ENCODE data around the gene PIK3CD. TPM values are rescaled to one million over a fixed set of nuclear protein-coding genes. Genes with fewer than 3 reads are reported as not detected.
"Not testable (repeated sequence)": the region's sequence is repeated elsewhere in the genome, so short reads cannot be mapped to it uniquely, and the experiment has no call there.

The PIK3CD gene
- total RNA-seq, 2 experiments from 2014 or later: 13.6 to 37.1 TPM

DNA sequence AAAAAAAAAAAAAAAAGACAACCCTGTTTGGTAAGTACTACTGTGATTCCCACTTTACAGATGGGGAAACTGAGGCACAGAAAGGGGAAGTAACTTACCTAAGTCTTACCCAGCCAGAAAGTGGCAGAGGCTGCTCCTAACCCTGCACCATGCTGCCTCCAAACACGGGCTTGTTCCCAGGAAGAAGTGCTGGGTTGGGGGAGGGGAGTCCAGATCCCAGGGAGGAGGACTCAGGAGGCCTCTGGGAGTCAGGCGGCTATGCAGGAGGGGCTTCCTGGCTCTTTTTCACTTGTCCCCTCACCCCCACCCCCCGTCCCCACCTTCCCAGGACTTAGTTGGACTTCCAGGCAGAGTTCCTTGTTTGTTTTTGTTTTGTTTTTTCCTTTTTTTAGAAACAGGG lies 23.9 kb downstream of the PIK3CD start:
- CTCF ChIA-PET (ENCODE audit: unreplicated experiment): no interaction called here

DNA sequence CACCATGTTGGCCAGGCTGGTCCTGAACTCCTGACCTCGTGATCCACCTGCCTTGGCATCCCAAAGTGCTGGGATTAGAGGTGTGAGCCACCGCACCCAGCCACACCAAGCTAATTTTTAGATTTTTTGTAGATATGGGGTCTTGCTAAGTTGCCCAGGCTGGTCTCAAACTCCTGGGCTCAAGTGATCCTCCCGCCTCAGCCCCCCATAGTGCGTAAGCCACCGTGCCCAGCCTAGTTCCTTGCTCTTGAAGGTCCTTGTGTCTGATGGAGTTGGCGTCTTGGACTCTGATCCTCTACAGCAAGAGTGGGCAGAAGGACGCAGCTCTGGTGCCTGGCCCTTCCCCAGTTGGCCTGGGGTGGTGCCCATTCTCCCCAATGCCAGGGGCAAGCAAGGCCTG lies 24.6 kb downstream of the PIK3CD start:
- CTCF ChIA-PET (ENCODE audit: unreplicated experiment); intact Hi-C loops (cut with micrococcal nuclease; ENCODE audit: unreplicated experiment): not testable (repeated sequence)

More for the DNA sequence above, 23.9 kb downstream of the PIK3CD start:
- no peak overlapping the region for H3K4me2 ChIP-seq (ENCODE audit: low read length)
- TF ChIP-seq EZH2phosphoT487 (IDR thresholded peaks at IDR 0.05; ENCODE audit: borderline replicate concordance, low read depth, low read length): no peak
- TF ChIP-seq, protein P1, sequence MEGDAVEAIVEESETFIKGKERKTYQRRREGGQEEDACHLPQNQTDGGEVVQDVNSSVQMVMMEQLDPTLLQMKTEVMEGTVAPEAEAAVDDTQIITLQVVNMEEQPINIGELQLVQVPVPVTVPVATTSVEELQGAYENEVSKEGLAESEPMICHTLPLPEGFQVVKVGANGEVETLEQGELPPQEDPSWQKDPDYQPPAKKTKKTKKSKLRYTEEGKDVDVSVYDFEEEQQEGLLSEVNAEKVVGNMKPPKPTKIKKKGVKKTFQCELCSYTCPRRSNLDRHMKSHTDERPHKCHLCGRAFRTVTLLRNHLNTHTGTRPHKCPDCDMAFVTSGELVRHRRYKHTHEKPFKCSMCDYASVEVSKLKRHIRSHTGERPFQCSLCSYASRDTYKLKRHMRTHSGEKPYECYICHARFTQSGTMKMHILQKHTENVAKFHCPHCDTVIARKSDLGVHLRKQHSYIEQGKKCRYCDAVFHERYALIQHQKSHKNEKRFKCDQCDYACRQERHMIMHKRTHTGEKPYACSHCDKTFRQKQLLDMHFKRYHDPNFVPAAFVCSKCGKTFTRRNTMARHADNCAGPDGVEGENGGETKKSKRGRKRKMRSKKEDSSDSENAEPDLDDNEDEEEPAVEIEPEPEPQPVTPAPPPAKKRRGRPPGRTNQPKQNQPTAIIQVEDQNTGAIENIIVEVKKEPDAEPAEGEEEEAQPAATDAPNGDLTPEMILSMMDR (conservative IDR thresholded peaks at IDR 0.05; ENCODE audit: low read length): no peak
- H3K79me2 ChIP-seq (ENCODE audit: insufficient read depth, low read depth, low read length): no peaks in the 10 kb centered on the region
- H2AFZ ChIP-seq (ENCODE audit: low read length): no peak overlapping the region
- no peak overlapping the region for H3K4me3 ChIP-seq (ENCODE audit: low read depth, low read length, poor library complexity, severe bottlenecking)
- no peaks in the 10 kb centered on the region for H3K9me3 ChIP-seq (ENCODE audit: low read length)
- no peaks in the 10 kb centered on the region for H3K36me3 ChIP-seq (ENCODE audit: insufficient read depth, low read length)
- no TSS peak for BruUV-seq (replicated peaks)
- no peak for DNase-seq (ENCODE audit: low spot score)
- no peak overlapping the region for H3K27ac ChIP-seq (ENCODE audit: low read depth, low read length, poor library complexity, severe bottlenecking)
- intact Hi-C loops (cut with micrococcal nuclease; ENCODE audit: unreplicated experiment): no loop called here
- H3K4me1 ChIP-seq (ENCODE audit: insufficient read depth, low read length, poor library complexity, severe bottlenecking): peaks cover under 1% of the 10 kb centered on the region
- POLR2A ChIA-PET: no interaction called here
- no peaks in the 10 kb centered on the region for H4K20me1 ChIP-seq (ENCODE audit: insufficient read depth, low read length)
- no peaks in the 10 kb centered on the region for H3K9me2 ChIP-seq (ENCODE audit: insufficient read depth, low read length)

DNA sequence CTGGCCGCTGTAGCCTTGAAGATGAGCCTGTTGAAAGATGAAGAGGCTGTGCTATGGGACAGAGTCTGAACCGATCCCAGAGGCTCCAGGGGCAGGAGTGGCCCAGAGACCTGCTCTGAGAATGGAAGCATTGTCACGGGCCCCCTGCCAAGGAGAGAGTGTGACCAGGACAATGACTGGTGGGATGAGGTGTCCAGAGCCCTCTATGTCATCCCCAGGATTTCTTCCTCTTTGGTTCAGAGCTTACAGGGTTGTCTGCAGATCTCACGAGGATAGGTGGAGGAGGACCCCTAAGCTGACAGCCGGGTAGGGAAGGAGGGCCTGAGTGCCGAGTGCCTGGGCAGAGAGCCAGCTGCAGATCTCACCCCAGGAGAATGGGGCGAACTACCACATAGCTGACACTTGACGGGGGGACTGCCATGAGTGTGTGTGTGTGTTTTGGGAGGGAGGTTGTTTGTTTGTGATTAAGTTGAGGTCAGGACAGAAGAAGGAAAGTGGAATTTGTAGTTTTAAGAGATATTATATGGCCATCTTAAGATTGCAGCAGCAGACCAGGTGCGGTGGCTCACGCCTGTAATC lies 25.4 kb downstream of the PIK3CD start:
- Histone ChIP-seq H3K9me2 (ENCODE audit: insufficient read depth, low read length) (no peaks in the 10 kb centered on the region), H3K9me3 (ENCODE audit: low read length) (no peaks in the 10 kb centered on the region), H2AFZ (ENCODE audit: low read length) (no peak overlapping the region), H3K27ac (ENCODE audit: low read depth, low read length, poor library complexity, severe bottlenecking) (no peak overlapping the region), H4K20me1 (ENCODE audit: insufficient read depth, low read length) (no peaks in the 10 kb centered on the region), H3K36me3 (ENCODE audit: insufficient read depth, low read length) (no peaks in the 10 kb centered on the region), H3K4me2 (ENCODE audit: low read length) (no peak overlapping the region), H3K79me2 (ENCODE audit: insufficient read depth, low read depth, low read length) (no peaks in the 10 kb centered on the region), H3K4me3 (ENCODE audit: low read depth, low read length, poor library complexity, severe bottlenecking) (no peak overlapping the region), H3K4me1 (ENCODE audit: insufficient read depth, low read length, poor library complexity, severe bottlenecking) (peaks cover 16% of the 10 kb centered on the region)
- ChIA-PET CTCF (ENCODE audit: unreplicated experiment) (no interaction called here), POLR2A (no interaction called here)
- intact Hi-C loops (cut with micrococcal nuclease; ENCODE audit: unreplicated experiment): no loop called here
- TF ChIP-seq EZH2phosphoT487 (IDR thresholded peaks at IDR 0.05; ENCODE audit: borderline replicate concordance, low read depth, low read length): no peak
- TF ChIP-seq, protein P1 (conservative IDR thresholded peaks at IDR 0.05; ENCODE audit: low read length): no peak
- BruUV-seq (replicated peaks): no TSS peak
- no peak for DNase-seq (ENCODE audit: low spot score)

More for the DNA sequence above, 24.6 kb downstream of the PIK3CD start:
- H3K9me3 ChIP-seq (ENCODE audit: low read length); H2AFZ ChIP-seq (ENCODE audit: low read length); H3K27ac ChIP-seq (ENCODE audit: low read depth, low read length, poor library complexity, severe bottlenecking); H3K4me1 ChIP-seq (ENCODE audit: insufficient read depth, low read length, poor library complexity, severe bottlenecking); H3K4me2 ChIP-seq (ENCODE audit: low read length); H3K4me3 ChIP-seq (ENCODE audit: low read depth, low read length, poor library complexity, severe bottlenecking); H3K9me2 ChIP-seq (ENCODE audit: insufficient read depth, low read length); H3K36me3 ChIP-seq (ENCODE audit: insufficient read depth, low read length); BruUV-seq (replicated peaks); H4K20me1 ChIP-seq (ENCODE audit: insufficient read depth, low read length); DNase-seq (ENCODE audit: low spot score); H3K79me2 ChIP-seq (ENCODE audit: insufficient read depth, low read depth, low read length): not testable (repeated sequence)
- POLR2A ChIA-PET: interaction anchor here (0.7 kb wide), 1 partner anchor 11 kb away, joined by 4 read pairs; no protein-coding TSS in a partner anchor
